ENCODE results near the gene MYLK4.

Gene MYLK4

DNA sequence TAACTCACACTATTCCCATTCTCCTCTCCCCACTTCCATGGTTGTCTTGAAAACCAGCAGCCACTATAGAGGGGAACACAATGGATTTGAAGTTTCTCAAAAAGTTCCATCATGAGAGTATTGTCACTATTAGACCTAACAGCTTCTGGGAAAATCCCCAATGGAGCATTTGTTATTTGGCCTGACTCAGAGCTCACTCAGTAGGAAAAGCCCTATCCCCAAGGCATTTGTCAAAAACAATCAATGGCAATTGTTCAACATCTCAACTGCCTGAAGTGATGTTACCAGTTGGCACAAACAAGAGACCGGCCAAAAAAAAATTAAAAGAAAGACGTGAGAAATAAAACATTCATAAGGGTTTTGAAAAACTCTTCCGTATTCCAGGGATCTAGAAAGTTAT is 98.8 kb downstream of the MYLK4 start:
- H3K27ac ChIP-seq = no peak overlapping the region
- no peaks in the 10 kb centered on the region for H3K27me3 ChIP-seq (ENCODE audit: insufficient read depth, low read depth)
- no peak overlapping the region for H2AFZ ChIP-seq (ENCODE audit: low read depth)
- no peak overlapping the region for H3K4me3 ChIP-seq (IDR thresholded peaks at IDR 0.05; ENCODE audit: insufficient read depth, low read depth, low read length)
- no peaks in the 10 kb centered on the region for H4K20me1 ChIP-seq (ENCODE audit: insufficient read depth)
- H3K36me3 ChIP-seq (ENCODE audit: insufficient read depth) = no peaks in the 10 kb centered on the region
- H3K4me2 ChIP-seq = no peak overlapping the region
- no peak overlapping the region for H3K9ac ChIP-seq
- TF ChIP-seq, protein P1, sequence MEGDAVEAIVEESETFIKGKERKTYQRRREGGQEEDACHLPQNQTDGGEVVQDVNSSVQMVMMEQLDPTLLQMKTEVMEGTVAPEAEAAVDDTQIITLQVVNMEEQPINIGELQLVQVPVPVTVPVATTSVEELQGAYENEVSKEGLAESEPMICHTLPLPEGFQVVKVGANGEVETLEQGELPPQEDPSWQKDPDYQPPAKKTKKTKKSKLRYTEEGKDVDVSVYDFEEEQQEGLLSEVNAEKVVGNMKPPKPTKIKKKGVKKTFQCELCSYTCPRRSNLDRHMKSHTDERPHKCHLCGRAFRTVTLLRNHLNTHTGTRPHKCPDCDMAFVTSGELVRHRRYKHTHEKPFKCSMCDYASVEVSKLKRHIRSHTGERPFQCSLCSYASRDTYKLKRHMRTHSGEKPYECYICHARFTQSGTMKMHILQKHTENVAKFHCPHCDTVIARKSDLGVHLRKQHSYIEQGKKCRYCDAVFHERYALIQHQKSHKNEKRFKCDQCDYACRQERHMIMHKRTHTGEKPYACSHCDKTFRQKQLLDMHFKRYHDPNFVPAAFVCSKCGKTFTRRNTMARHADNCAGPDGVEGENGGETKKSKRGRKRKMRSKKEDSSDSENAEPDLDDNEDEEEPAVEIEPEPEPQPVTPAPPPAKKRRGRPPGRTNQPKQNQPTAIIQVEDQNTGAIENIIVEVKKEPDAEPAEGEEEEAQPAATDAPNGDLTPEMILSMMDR (conservative IDR thresholded peaks at IDR 0.05; ENCODE audit: low read depth, low read length) = no peak
- H3K4me1 ChIP-seq (ENCODE audit: low read depth, poor library complexity, severe bottlenecking) = no peaks in the 10 kb centered on the region
- no peaks in the 10 kb centered on the region for H3K79me2 ChIP-seq (ENCODE audit: insufficient read depth, low read depth)

DNA sequence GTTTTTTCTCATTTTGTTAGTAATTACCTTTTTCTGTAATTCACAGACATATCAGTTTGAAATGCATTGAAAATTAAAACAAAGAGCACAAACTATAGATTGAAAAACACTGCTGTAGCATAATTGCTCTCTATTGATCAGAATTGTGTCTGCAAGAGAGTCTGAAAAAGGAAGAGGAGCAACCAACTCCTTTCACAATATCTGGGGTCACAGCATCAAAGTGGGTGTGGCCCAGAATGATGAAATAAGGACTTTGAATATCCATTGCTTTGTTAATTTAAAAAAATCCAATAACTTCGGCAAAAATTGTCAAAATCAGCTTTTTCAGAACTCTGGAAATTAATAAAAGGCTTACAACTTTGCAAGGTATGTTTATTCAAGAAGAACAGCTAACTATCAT is 99.2 kb downstream of the MYLK4 start:
- TF ChIP-seq, protein P1 (conservative IDR thresholded peaks at IDR 0.05; ENCODE audit: low read depth, low read length) = no peak
- Histone ChIP-seq H3K4me2 (no peak overlapping the region), H2AFZ (ENCODE audit: low read depth) (no peak overlapping the region), H3K27ac (no peak overlapping the region), H4K20me1 (ENCODE audit: insufficient read depth) (no peaks in the 10 kb centered on the region), H3K9ac (no peak overlapping the region), H3K79me2 (ENCODE audit: insufficient read depth, low read depth) (no peaks in the 10 kb centered on the region), H3K36me3 (ENCODE audit: insufficient read depth) (no peaks in the 10 kb centered on the region), H3K4me3 (IDR thresholded peaks at IDR 0.05; ENCODE audit: insufficient read depth, low read depth, low read length) (no peak overlapping the region), H3K4me1 (ENCODE audit: low read depth, poor library complexity, severe bottlenecking) (no peaks in the 10 kb centered on the region), H3K27me3 (ENCODE audit: insufficient read depth, low read depth) (no peaks in the 10 kb centered on the region)

DNA sequence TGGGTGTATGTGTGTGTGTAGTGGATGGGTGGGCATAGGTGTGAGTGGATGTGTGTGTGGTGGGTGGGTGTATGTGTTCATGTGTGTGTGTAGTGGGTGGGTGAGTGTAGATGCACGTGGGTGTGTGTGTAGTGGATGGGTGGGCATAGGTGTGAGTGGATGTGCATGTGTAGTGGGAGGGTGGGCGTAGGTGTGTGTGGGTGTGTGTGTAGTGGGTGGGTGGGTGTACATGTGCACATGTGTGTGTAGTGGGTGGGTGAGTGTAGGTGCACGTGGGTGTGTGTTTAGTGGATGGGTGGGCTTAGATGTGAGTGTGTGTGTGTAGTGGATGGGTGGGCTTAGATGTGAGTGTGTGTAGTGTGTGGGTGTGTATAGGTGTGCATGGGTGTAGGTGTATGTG is 104.4 kb downstream of the MYLK4 start:
- Histone ChIP-seq H4K20me1 (ENCODE audit: insufficient read depth) (no peaks in the 10 kb centered on the region), H3K4me2 (no peak overlapping the region), H3K9ac (no peak overlapping the region), H3K4me3 (IDR thresholded peaks at IDR 0.05; ENCODE audit: insufficient read depth, low read depth, low read length) (no peak overlapping the region), H3K27me3 (ENCODE audit: insufficient read depth, low read depth) (no peaks in the 10 kb centered on the region), H3K79me2 (ENCODE audit: insufficient read depth, low read depth) (no peaks in the 10 kb centered on the region), H3K27ac (no peak overlapping the region), H3K4me1 (ENCODE audit: low read depth, poor library complexity, severe bottlenecking) (peaks cover 3% of the 10 kb centered on the region), H2AFZ (ENCODE audit: low read depth) (no peak overlapping the region), H3K36me3 (ENCODE audit: insufficient read depth) (no peaks in the 10 kb centered on the region)
- TF ChIP-seq, protein P1 (conservative IDR thresholded peaks at IDR 0.05; ENCODE audit: low read depth, low read length) = no peak

DNA sequence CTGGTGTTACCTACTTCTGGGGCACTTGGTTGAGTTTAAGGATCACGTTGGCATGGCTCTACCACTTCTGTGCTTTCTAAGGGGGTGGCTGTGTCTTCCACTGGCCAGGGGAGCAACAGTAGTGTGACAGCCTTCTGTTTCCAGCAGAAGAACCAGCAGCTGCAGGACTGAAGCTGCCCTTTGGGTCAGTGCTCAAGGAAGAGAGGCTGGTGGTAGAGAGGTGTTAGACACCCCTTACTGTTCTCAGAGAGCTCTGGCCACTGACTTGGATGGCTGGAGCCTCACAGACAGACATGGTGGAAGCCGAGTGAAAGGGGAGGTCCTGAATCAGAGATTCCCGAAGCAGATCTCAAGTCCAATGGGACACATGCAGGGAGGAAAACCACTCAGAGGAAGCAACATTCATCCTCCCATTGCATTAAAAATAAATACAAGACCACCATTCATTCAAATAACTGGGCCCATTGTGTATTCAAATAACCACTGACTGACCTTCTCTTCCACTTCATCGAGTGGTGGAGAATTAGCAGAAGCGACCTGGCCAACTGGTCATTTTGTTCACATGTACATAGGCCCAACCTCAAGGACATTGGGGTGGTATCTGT is 106.7 kb downstream of the MYLK4 start:
- H3K79me2 ChIP-seq (ENCODE audit: insufficient read depth, low read depth) = no peaks in the 10 kb centered on the region
- no peak overlapping the region for H3K4me3 ChIP-seq (IDR thresholded peaks at IDR 0.05; ENCODE audit: insufficient read depth, low read depth, low read length)
- peaks cover 5% of the 10 kb centered on the region; the same call in 1 of the 2 replicates for H3K27me3 ChIP-seq (ENCODE audit: insufficient read depth, low read depth)
- H3K36me3 ChIP-seq (ENCODE audit: insufficient read depth) = no peaks in the 10 kb centered on the region
- H3K4me2 ChIP-seq = no peak overlapping the region
- TF ChIP-seq, protein P1 (conservative IDR thresholded peaks at IDR 0.05; ENCODE audit: low read depth, low read length) = no peak
- no peaks in the 10 kb centered on the region for H4K20me1 ChIP-seq (ENCODE audit: insufficient read depth)
- no peak overlapping the region for H3K9ac ChIP-seq
- no peak overlapping the region for H3K27ac ChIP-seq
- no peak overlapping the region for H2AFZ ChIP-seq (ENCODE audit: low read depth)
- peaks cover 11% of the 10 kb centered on the region for H3K4me1 ChIP-seq (ENCODE audit: low read depth, poor library complexity, severe bottlenecking)

Data from KMS-11 (cell line).